Liver (tissue), 9 donors: ENCODE measurements around the gene FLNB. TPM values are rescaled to one million over a fixed set of nuclear protein-coding genes. Genes with fewer than 3 reads are reported as not detected.

ENCODE experiments used
- DNase-seq: peaks from one replicate; pipeline ENCODE4 v3.0.0-alpha.2; 2017; ENCODE audit warnings: low spot score
- H3K27ac ChIP-seq, 2 donors: one replicate each; pipeline ENCODE4 v1.7.0; 2013; ENCODE audit warnings: inconsistent platforms in 2 of 2, low read length in 2 of 2, control low read depth in 1 of 2, low read depth in 1 of 2, mild to moderate bottlenecking in 1 of 2
- H3K27me3 ChIP-seq, 4 donors: one replicate each; pipeline versions ENCODE4 v1.6.1 to v1.7.0; 2013; ENCODE audit warnings: low read length in 3 of 4, inconsistent platforms in 1 of 4, mild to moderate bottlenecking in 1 of 4, moderate library complexity in 1 of 4; ENCODE audit not compliant: control insufficient read depth in 4 of 4, insufficient read depth in 4 of 4
- H3K36me3 ChIP-seq, 4 donors: one replicate each; pipeline versions ENCODE4 v1.6.1 to v1.7.0; 2013; ENCODE audit warnings: low read length in 3 of 4, mild to moderate bottlenecking in 3 of 4, low read depth in 1 of 4, moderate library complexity in 1 of 4; ENCODE audit not compliant: control insufficient read depth in 4 of 4, insufficient read depth in 3 of 4
- H3K4me1 ChIP-seq, 4 donors: one replicate each; pipeline versions ENCODE4 v1.6.1 to v1.7.0; 2013; ENCODE audit warnings: low read length in 3 of 4, mild to moderate bottlenecking in 3 of 4, moderate library complexity in 1 of 4; ENCODE audit not compliant: control insufficient read depth in 4 of 4, insufficient read depth in 4 of 4
- H3K4me3 ChIP-seq, 3 donors: one replicate each; pipeline versions ENCODE4 v1.6.1 to v1.7.0; 2013; ENCODE audit warnings: low read length in 3 of 3, control low read depth in 1 of 3, low read depth in 1 of 3, mild to moderate bottlenecking in 1 of 3
- H3K9ac ChIP-seq, 2 donors: one replicate each; pipeline ENCODE4 v1.7.0; 2013; ENCODE audit warnings: low read length in 2 of 2, mild to moderate bottlenecking in 2 of 2, moderate library complexity in 2 of 2, control low read depth in 1 of 2, low read depth in 1 of 2
- H3K9me3 ChIP-seq, 4 donors: one replicate each; pipeline versions ENCODE4 v1.6.1 to v1.7.0; 2013; ENCODE audit warnings: low read length in 3 of 4; ENCODE audit not compliant: control insufficient read depth in 4 of 4
- EGR1 ChIP-seq, 2 donors: IDR thresholded peaks; 2 replicates each; pipeline ENCODE4 v1.6.1; 2016 to 2018; ENCODE audit warnings: antibody characterized with exemption in 2 of 2, low read depth in 2 of 2
- FOXA1 ChIP-seq: IDR thresholded peaks from 2 replicates; pipeline ENCODE4 v1.6.1; 2016; ENCODE audit warnings: antibody characterized with exemption
- FOXA2 ChIP-seq: IDR thresholded peaks from 2 replicates; pipeline ENCODE4 v1.6.1; 2016; ENCODE audit warnings: antibody characterized with exemption
- GABPA ChIP-seq, 2 donors: IDR thresholded peaks in 1 of 2; conservative IDR thresholded peaks in 1 of 2; 2 replicates each; pipeline ENCODE4 v1.6.1; 2016; ENCODE audit warnings: antibody characterized with exemption in 2 of 2, mild to moderate bottlenecking in 1 of 2, moderate library complexity in 1 of 2
- HNF4A ChIP-seq, 2 donors: conservative IDR thresholded peaks; 2 replicates each; pipeline ENCODE4 v1.6.1; 2016; ENCODE audit warnings: antibody characterized with exemption in 2 of 2, mild to moderate bottlenecking in 2 of 2
- HNF4G ChIP-seq: IDR thresholded peaks from 2 replicates; pipeline ENCODE4 v1.6.1; 2016; ENCODE audit warnings: antibody characterized with exemption
- JUND ChIP-seq, 2 donors: IDR thresholded peaks; 2 replicates each; pipeline ENCODE4 v1.6.1; 2016; ENCODE audit warnings: antibody characterized with exemption in 2 of 2
- MAX ChIP-seq: IDR thresholded peaks from 2 replicates; pipeline ENCODE4 v1.6.1; 2016; ENCODE audit warnings: antibody characterized with exemption
- NR2F2 ChIP-seq: IDR thresholded peaks from 2 replicates; pipeline ENCODE4 v1.6.1; 2016; ENCODE audit warnings: antibody characterized with exemption
- RAD21 ChIP-seq, 2 donors: IDR thresholded peaks; 2 replicates each; pipeline ENCODE4 v1.6.1; 2016; ENCODE audit warnings: antibody characterized with exemption in 2 of 2, mild to moderate bottlenecking in 2 of 2
- RXRA ChIP-seq, 2 donors: IDR thresholded peaks; 2 replicates each; pipeline ENCODE4 v1.6.1; 2017 to 2018; ENCODE audit warnings: antibody characterized with exemption in 2 of 2, mild to moderate bottlenecking in 1 of 2
- SP1 ChIP-seq: IDR thresholded peaks from 2 replicates; pipeline ENCODE4 v1.6.1; 2018; ENCODE audit warnings: antibody characterized with exemption, mild to moderate bottlenecking
- TAF1 ChIP-seq: conservative IDR thresholded peaks from 2 replicates; pipeline ENCODE4 v1.6.1; 2016; ENCODE audit warnings: antibody characterized with exemption, mild to moderate bottlenecking
- YY1 ChIP-seq: IDR thresholded peaks from 2 replicates; pipeline ENCODE4 v1.6.1; 2016; ENCODE audit warnings: antibody characterized with exemption, mild to moderate bottlenecking
- ZBTB33 ChIP-seq: IDR thresholded peaks from 2 replicates; pipeline ENCODE4 v1.6.1; 2016; ENCODE audit warnings: antibody characterized with exemption
- WGBS: extraction: QIAGEN DNeasy Blood & Tissue Kit; methylation state at CpG from one replicate; pipeline ENCODE4 v1.1.7; 2013; 5-methylcytosine and 5-hydroxymethylcytosine counted together
- polyA plus RNA-seq, 2 donors: library from polyadenylated mRNA; stranded (reverse) in 1 of 2; unstranded in 1 of 2; fragments of 200-250 nt in 1 of 2; fragments of >200 nt in 1 of 2; fragmentation: Nextera tagmentation in 1 of 2; extraction: Ambion mirVana in 1 of 2; gene quantifications; one replicate each; pipeline versions ENCODE4 v1.2.1 to v1.2.3, GENCODE V29; 2013 to 2015
- total RNA-seq, 2 donors: library from RNA; depleted of rRNA; stranded (reverse); fragments of >200 nt; gene quantifications; one replicate each; pipeline ENCODE4 v1.2.3, GENCODE V29; 2014
- TF ChIP-seq, protein P1 (sequence below): fragments of 150-350 bp; IDR thresholded peaks from 2 replicates; pipeline ENCODE4 v1.5.1; 2017; ENCODE audit warnings: improper control_type of control experiment, low read depth, low read length; ENCODE audit not compliant: missing input control
- TF ChIP-seq, protein P2 (sequence below): IDR thresholded peaks from 2 replicates; pipeline ENCODE4 v1.6.1; 2016; ENCODE audit warnings: antibody characterized with exemption
- TF ChIP-seq, protein P3 (sequence below): IDR thresholded peaks from 2 replicates; pipeline ENCODE4 v1.6.1; 2016; ENCODE audit warnings: antibody characterized with exemption, mild to moderate bottlenecking
- donor health status: healthy.
- donor health status: healthy.
- donor health status: healthy.
- donor health status: healthy.
- donor health status: healthy.

FLNB gene
- total and polyA plus RNA-seq, 4 donors, result 22.9 to 124 (median 44.3) TPM

DNA sequence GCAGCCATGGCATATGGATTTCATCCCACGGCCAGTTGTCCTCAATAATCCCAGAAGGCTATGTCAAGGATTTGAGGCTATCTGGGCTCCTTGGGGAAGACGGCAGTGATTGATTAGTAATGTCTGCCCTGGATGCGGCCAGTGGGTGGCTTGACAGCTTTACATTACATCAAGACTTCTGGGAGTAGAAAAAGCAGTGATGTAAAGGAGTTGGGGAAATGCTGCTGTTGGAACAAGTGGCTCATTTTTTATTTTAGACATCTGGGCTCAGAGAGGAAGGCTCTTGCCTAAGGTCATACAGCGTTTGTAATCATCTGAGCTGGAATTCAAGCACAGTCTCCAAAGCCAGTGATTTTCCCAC lies 94.1 kb downstream of the FLNB start:
- Histone ChIP-seq H3K4me3 (no peak overlapping the region), H3K9ac (no peak overlapping the region), H3K4me1 (peaks cover 5 to 58% (median 46%) of the 10 kb centered on the region in 4 donors), H3K27me3 (no peaks in the 10 kb centered on the region), H3K9me3 (no peaks in the 10 kb centered on the region), H3K27ac (peak overlapping the region; percentile 46 to 83), H3K36me3 (peaks cover 2 to 37% (median 25%) of the 10 kb centered on the region in 4 donors)
- no peak for DNase-seq
- WGBS, result 57% methylated on average over 4 of the region's 4 CpGs
- TF ChIP-seq ZBTB33 (no peak), MAX (no peak), SP1 (no peak), NR2F2 (no peak), FOXA2 (no peak), YY1 (no peak), RAD21 (IDR thresholded peaks at IDR 0.05) (no peak), TAF1 (no peak), FOXA1 (no peak), HNF4A (conservative IDR thresholded peaks at IDR 0.05) (no peak)
- TF ChIP-seq, protein P1, sequence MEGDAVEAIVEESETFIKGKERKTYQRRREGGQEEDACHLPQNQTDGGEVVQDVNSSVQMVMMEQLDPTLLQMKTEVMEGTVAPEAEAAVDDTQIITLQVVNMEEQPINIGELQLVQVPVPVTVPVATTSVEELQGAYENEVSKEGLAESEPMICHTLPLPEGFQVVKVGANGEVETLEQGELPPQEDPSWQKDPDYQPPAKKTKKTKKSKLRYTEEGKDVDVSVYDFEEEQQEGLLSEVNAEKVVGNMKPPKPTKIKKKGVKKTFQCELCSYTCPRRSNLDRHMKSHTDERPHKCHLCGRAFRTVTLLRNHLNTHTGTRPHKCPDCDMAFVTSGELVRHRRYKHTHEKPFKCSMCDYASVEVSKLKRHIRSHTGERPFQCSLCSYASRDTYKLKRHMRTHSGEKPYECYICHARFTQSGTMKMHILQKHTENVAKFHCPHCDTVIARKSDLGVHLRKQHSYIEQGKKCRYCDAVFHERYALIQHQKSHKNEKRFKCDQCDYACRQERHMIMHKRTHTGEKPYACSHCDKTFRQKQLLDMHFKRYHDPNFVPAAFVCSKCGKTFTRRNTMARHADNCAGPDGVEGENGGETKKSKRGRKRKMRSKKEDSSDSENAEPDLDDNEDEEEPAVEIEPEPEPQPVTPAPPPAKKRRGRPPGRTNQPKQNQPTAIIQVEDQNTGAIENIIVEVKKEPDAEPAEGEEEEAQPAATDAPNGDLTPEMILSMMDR, result no peak

DNA sequence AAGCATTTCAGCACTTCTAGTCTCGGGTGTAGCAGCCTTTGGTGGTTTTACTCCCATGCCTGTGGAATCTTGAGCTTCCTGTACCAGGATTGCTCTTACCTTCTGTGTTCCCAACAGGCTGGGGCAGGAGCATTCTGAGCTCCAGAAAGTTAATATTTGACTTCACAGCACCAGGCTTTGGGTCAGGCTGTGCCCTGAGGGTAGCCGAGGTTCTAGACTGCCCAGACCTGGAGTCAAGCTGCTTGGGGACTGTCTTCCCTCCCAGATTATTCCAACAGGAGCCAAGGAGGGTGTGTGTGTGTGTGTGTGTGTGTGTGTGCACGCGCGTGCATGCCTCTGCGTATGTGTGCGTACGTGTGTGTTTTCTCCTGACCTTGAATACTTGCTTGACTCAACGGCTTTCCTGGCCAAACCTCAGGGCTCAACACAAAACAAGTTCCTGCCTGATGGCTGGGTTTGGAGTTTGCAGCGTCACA lies 94.8 kb downstream of the FLNB start:
- Histone ChIP-seq H3K9me3 (no peaks in the 10 kb centered on the region), H3K4me3 (no peak overlapping the region), H3K4me1 (peaks cover 5 to 60% (median 49%) of the 10 kb centered on the region in 4 donors), H3K27ac (peak overlapping the region; percentile 46 to 83), H3K27me3 (no peaks in the 10 kb centered on the region), H3K9ac (peak overlapping the region in 1 of 2 donors; percentile 10), H3K36me3 (peaks cover 2 to 31% (median 20%) of the 10 kb centered on the region in 4 donors)
- 32% methylated on average over 10 of the region's 10 CpGs for WGBS
- TF ChIP-seq FOXA1, result no peak
- TF ChIP-seq ZBTB33, result peak; percentile 12
- peak; percentile 32 to 58 for TF ChIP-seq RAD21 (IDR thresholded peaks at IDR 0.05)
- TF ChIP-seq, protein P2, sequence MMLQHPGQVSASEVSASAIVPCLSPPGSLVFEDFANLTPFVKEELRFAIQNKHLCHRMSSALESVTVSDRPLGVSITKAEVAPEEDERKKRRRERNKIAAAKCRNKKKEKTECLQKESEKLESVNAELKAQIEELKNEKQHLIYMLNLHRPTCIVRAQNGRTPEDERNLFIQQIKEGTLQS, result no peak
- TF ChIP-seq RXRA (IDR thresholded peaks at IDR 0.05), result peak; percentile 75 to 79
- TF ChIP-seq TAF1, result no peak
- no peak for TF ChIP-seq HNF4G
- TF ChIP-seq NR2F2, result no peak
- TF ChIP-seq HNF4A (conservative IDR thresholded peaks at IDR 0.05), result peak; percentile 63 to 65
- TF ChIP-seq MAX, result peak; percentile 68
- no peak for TF ChIP-seq FOXA2
- TF ChIP-seq EGR1 (IDR thresholded peaks at IDR 0.05; ENCODE audit: low read depth in 2 of 2), result no peak
- TF ChIP-seq, protein P1, result no peak
- no peak for TF ChIP-seq GABPA (IDR thresholded peaks at IDR 0.05 in 1 of 2, conservative IDR thresholded peaks at IDR 0.05 in 1 of 2)
- TF ChIP-seq JUND (IDR thresholded peaks at IDR 0.05), result peak in 1 of 2 donors; percentile 54
- TF ChIP-seq YY1, result peak; percentile 38
- peak; percentile 82 for TF ChIP-seq SP1
- TF ChIP-seq, protein P3, sequence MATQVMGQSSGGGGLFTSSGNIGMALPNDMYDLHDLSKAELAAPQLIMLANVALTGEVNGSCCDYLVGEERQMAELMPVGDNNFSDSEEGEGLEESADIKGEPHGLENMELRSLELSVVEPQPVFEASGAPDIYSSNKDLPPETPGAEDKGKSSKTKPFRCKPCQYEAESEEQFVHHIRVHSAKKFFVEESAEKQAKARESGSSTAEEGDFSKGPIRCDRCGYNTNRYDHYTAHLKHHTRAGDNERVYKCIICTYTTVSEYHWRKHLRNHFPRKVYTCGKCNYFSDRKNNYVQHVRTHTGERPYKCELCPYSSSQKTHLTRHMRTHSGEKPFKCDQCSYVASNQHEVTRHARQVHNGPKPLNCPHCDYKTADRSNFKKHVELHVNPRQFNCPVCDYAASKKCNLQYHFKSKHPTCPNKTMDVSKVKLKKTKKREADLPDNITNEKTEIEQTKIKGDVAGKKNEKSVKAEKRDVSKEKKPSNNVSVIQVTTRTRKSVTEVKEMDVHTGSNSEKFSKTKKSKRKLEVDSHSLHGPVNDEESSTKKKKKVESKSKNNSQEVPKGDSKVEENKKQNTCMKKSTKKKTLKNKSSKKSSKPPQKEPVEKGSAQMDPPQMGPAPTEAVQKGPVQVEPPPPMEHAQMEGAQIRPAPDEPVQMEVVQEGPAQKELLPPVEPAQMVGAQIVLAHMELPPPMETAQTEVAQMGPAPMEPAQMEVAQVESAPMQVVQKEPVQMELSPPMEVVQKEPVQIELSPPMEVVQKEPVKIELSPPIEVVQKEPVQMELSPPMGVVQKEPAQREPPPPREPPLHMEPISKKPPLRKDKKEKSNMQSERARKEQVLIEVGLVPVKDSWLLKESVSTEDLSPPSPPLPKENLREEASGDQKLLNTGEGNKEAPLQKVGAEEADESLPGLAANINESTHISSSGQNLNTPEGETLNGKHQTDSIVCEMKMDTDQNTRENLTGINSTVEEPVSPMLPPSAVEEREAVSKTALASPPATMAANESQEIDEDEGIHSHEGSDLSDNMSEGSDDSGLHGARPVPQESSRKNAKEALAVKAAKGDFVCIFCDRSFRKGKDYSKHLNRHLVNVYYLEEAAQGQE, result peak; percentile 74
- peak; percentile 38 for DNase-seq
